Psoas muscle (tissue), 8 donors: Measurements from ENCODE around the gene CHRM4. TPM values are rescaled to one million over a fixed set of nuclear protein-coding genes. Genes with fewer than 3 reads are reported as not detected.
A peak's percentile ranks its signal among the peaks of the same experiment; 100 is the strongest.

ENCODE experiments used
- ATAC-seq, 4 donors: fragments of 200-7000 bp; cut with Tn5 transposase; one replicate each; pipeline ENCODE4 v1.9.1; 2020; ENCODE audit warnings: moderate library complexity in 3 of 4, mild to moderate bottlenecking in 2 of 4
- DNase-seq, 2 donors: peaks; one replicate each; pipeline ENCODE4 v3.0.0-alpha.2; 2020
- H3K27ac ChIP-seq: fragments of 200-600 bp; one replicate; pipeline ENCODE4 v1.8.0; 2022
- H3K27me3 ChIP-seq, 3 donors: fragments of 200-600 bp in 1 of 3; one replicate each; pipeline versions ENCODE4 v1.6.1 to v1.8.0; 2013 to 2022; ENCODE audit warnings: low read length in 2 of 3, mild to moderate bottlenecking in 2 of 3, moderate library complexity in 1 of 3; ENCODE audit not compliant: insufficient read depth in 3 of 3
- H3K36me3 ChIP-seq, 2 donors: fragments of 200-600 bp in 1 of 2; one replicate each; pipeline versions ENCODE4 v1.6.1 to v1.8.0; 2013 to 2022; ENCODE audit warnings: low read depth in 1 of 2, mild to moderate bottlenecking in 1 of 2, moderate library complexity in 1 of 2; ENCODE audit not compliant: insufficient read depth in 1 of 2
- H3K4me1 ChIP-seq: fragments of 200-600 bp; one replicate; pipeline ENCODE4 v1.8.0; 2022
- H3K4me3 ChIP-seq: fragments of 200-600 bp; one replicate; pipeline ENCODE4 v1.8.0; 2022; ENCODE audit warnings: mild to moderate bottlenecking
- H3K9me3 ChIP-seq: fragments of 200-600 bp; one replicate; pipeline ENCODE4 v1.8.0; 2022
- WGBS, 3 donors: extraction: QIAGEN DNeasy Blood & Tissue Kit; methylation state at CpG; one replicate each; pipeline versions ENCODE4 v1.1.6 to v1.1.7; 2013; 5-methylcytosine and 5-hydroxymethylcytosine counted together
- intact Hi-C, 2 donors: fragments of 100-400 bp; cut with DNase I; formaldehyde crosslinking; loops; one replicate each; pipeline versions ENCODE4 v1.11.0 to v1.14.2; 2022
- polyA plus RNA-seq, 3 donors: library from polyadenylated mRNA; stranded (reverse); fragments of 200-250 nt; gene quantifications; one replicate each; pipeline ENCODE4 v1.2.3, GENCODE V29; 2013
- total RNA-seq, 4 donors: library from RNA; stranded (reverse); fragmentation: NEBNext Ultra II Directional in 2 of 4; extraction: Animal tissue kit (Norgen Biotek cat#: 25700) in 2 of 4; gene quantifications; one replicate each; pipeline versions ENCODE4 v1.2.1 to v1.2.4, GENCODE V29; 2021 to 2023
- TF ChIP-seq, protein P1 (sequence below): fragments of 200-600 bp; IDR thresholded peaks from one replicate; pipeline ENCODE4 v1.8.0; 2022; ENCODE audit warnings: antibody characterized with exemption
- donor health status: healthy with polysubstance abuse.
- donor health status: DM: no; HTN: no; CAD: no; lungs with moderate emphysema.
- donor health status: Bipolar disorder and iron deficiency.
- donor health status: healthy.
- donor health status: DM: yes; HTN: yes; CAD: no.
- donor health status: DM: no; HTN: no; CAD: no.
- donor health status: DM: no; HTN: no; CAD: no.
- donor health status: DM: yes; HTN: yes; CAD: no.

The CHRM4 gene
- total and polyA plus RNA-seq, 7 donors: not detected

DNA sequence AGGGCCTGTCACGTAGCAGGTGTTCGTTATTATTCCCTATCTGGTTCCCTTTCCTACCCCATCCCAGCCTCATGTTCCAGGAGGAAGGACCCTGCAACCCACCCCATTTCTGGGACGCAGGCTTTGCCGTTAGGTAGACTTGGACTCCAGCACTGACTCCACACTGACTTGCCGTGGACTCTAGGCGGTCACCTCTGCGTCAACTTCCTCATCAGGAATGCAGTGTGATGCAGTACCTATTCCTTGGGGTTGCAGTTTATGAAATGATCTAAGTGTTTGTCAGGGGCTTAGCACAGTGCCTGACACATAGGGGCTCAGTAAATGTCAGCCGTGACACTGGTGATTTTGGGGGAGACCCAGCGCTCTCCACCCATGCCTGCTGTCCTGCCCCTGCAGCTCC lies 27.5 kb downstream of the CHRM4 start:
- TF ChIP-seq, protein P1, sequence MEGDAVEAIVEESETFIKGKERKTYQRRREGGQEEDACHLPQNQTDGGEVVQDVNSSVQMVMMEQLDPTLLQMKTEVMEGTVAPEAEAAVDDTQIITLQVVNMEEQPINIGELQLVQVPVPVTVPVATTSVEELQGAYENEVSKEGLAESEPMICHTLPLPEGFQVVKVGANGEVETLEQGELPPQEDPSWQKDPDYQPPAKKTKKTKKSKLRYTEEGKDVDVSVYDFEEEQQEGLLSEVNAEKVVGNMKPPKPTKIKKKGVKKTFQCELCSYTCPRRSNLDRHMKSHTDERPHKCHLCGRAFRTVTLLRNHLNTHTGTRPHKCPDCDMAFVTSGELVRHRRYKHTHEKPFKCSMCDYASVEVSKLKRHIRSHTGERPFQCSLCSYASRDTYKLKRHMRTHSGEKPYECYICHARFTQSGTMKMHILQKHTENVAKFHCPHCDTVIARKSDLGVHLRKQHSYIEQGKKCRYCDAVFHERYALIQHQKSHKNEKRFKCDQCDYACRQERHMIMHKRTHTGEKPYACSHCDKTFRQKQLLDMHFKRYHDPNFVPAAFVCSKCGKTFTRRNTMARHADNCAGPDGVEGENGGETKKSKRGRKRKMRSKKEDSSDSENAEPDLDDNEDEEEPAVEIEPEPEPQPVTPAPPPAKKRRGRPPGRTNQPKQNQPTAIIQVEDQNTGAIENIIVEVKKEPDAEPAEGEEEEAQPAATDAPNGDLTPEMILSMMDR: no peak
- H3K27me3 ChIP-seq: no peaks in the 10 kb centered on the region
- H3K27ac ChIP-seq: peak overlapping the region; percentile 98
- H3K9me3 ChIP-seq: no peaks in the 10 kb centered on the region
- WGBS, 3 donors: 51 to 57% (median 53%) methylated on average over 9 of the region's 9 CpGs
- DNase-seq (no peak), ATAC-seq (peak in 1 of 4 donors; percentile 15)
- H3K4me1 ChIP-seq: peaks cover 53% of the 10 kb centered on the region
- peaks cover 0 to 27% of the 10 kb centered on the region in 2 donors for H3K36me3 ChIP-seq
- intact Hi-C loops: no loop called here
- peak overlapping the region; percentile 76 for H3K4me3 ChIP-seq

DNA sequence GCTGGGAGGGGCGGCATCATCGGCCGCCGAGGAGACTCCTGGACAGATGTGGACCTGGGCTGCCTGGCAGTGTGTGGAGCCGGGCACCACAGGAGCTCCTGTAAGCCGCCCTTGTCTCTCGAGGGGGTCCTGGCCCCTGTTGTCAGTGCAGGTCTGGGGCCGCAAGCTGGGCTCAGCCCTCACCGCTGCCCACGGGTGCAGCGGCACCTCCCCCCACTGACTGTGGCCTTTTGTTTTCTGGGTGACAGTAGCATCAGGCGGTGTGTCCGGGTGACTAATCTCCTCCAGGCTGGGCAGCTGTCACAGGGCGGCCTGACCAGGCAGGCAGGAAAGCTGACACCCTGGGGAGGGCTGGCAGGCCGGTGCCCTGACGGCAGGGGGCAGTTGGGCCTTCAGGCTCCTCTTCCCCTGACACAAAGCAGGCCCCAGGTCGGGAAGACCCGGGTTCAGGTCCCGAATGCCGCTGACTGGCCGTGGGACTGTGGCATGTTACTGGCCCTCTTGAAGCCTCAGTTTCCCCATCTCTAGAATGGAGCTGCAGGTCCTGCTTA lies 28.0 kb downstream of the CHRM4 start:
- Histone ChIP-seq H3K9me3 (no peaks in the 10 kb centered on the region), H3K27me3 (no peaks in the 10 kb centered on the region), H3K4me3 (peak overlapping the region; percentile 76), H3K4me1 (peaks cover 53% of the 10 kb centered on the region), H3K27ac (peak overlapping the region; percentile 98), H3K36me3 (peaks cover 0 to 22% of the 10 kb centered on the region in 2 donors)
- 12 to 31% (median 23%) methylated on average over 20 to 21 of the region's 21 CpGs for WGBS, 3 donors
- ATAC-seq (peak; percentile 78 to 84 (median 82)), DNase-seq (peak; percentile 86 to 96)
- intact Hi-C loops: no loop called here
- TF ChIP-seq, protein P1: peak; percentile 54

DNA sequence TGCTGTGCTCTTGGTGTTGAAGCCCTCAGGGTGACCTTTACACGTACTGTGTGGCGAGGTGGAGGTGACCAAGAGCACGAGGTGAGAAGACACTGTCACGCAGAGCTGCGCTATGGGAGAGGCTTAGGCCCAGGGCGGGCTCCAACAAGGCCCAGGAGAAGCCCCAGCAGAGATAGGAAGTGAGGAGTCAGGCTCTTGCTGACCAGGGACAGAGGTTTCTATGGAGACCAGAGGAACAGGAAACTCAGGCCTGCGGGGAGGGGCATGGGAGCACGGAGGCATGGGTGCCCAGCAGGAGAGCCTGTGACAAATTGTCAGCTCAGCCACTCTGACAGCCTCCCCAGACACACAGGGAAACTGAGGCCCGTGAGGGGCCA lies 28.6 kb downstream of the CHRM4 start:
- H3K9me3 ChIP-seq: no peaks in the 10 kb centered on the region
- 12 to 24% (median 16%) methylated on average over 9 of the region's 9 CpGs for WGBS, 3 donors
- TF ChIP-seq, protein P1: no peak
- ATAC-seq (peak; percentile 30 to 53 (median 44)), DNase-seq (peak; percentile 76 to 84)
- H3K36me3 ChIP-seq: peaks cover 0 to 17% of the 10 kb centered on the region in 2 donors
- no peaks in the 10 kb centered on the region for H3K27me3 ChIP-seq
- peak overlapping the region; percentile 98 for H3K27ac ChIP-seq
- intact Hi-C loops: no loop called here
- peak overlapping the region; percentile 76 for H3K4me3 ChIP-seq
- peaks cover 53% of the 10 kb centered on the region for H3K4me1 ChIP-seq

DNA sequence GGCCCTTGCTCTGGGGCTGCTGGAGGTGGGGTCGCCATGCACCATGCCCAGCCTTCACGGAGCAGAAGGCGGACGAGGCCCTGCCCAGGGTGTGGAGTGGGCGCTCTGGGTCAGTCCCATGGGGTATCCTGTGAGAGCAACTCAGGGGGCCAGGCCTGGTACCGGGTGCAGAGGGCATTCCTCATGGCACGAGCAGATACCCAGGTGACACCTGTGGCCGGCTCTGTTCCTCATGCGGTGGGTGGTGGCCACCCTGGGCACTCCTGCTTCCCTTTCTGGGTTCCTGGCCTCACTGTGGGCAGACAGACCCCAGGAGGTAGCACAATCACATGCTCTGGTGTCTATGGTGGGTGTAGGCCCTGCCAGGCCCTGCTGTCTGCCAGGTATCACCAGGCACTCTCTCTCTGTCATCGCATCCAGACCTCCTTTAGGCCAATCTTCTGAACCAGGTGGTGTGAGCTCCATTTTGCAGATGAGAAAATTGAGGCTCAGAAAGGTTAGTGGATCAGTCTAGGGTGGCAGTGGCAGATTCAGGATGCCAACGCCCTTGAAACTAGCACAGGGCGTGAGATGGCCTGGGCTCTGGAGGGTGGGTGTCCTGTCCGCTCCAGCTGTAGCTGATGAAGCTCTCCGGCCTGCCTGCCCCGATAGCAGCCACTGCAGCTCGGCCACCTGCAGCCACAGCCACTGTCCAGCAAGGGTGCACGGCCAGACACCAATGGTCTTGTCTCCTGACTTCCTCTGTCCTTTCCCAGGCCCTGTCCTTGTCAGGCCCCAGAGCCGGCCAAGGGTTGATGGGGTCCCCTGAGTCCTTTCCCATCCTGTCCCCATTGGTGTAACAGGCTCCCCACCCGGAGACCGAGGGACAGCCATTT lies 29.2 kb downstream of the CHRM4 start:
- WGBS, 3 donors: 30 to 53% (median 35%) methylated on average over 19 to 20 of the region's 20 CpGs
- H3K27me3 ChIP-seq: no peaks in the 10 kb centered on the region
- peaks cover 0 to 12% of the 10 kb centered on the region in 2 donors for H3K36me3 ChIP-seq
- peak overlapping the region; percentile 76 for H3K4me3 ChIP-seq
- no peaks in the 10 kb centered on the region for H3K9me3 ChIP-seq
- peaks cover 53% of the 10 kb centered on the region for H3K4me1 ChIP-seq
- ATAC-seq: peak in 2 of 4 donors; percentile 0 to 3
- intact Hi-C loops: no loop called here
- TF ChIP-seq, protein P1: no peak
- no peak for DNase-seq
- H3K27ac ChIP-seq: peak overlapping the region; percentile 98
